GM19438 (cell line): Measurements from ENCODE around the gene WNK2.

Experiments
- ATAC-seq: cut with Tn5 transposase; IDR thresholded peaks from one replicate; pipeline ENCODE4 v1.9.1; 2021; ENCODE audit warnings: low read depth; ENCODE audit not compliant: unreplicated experiment

WNK2 gene

DNA sequence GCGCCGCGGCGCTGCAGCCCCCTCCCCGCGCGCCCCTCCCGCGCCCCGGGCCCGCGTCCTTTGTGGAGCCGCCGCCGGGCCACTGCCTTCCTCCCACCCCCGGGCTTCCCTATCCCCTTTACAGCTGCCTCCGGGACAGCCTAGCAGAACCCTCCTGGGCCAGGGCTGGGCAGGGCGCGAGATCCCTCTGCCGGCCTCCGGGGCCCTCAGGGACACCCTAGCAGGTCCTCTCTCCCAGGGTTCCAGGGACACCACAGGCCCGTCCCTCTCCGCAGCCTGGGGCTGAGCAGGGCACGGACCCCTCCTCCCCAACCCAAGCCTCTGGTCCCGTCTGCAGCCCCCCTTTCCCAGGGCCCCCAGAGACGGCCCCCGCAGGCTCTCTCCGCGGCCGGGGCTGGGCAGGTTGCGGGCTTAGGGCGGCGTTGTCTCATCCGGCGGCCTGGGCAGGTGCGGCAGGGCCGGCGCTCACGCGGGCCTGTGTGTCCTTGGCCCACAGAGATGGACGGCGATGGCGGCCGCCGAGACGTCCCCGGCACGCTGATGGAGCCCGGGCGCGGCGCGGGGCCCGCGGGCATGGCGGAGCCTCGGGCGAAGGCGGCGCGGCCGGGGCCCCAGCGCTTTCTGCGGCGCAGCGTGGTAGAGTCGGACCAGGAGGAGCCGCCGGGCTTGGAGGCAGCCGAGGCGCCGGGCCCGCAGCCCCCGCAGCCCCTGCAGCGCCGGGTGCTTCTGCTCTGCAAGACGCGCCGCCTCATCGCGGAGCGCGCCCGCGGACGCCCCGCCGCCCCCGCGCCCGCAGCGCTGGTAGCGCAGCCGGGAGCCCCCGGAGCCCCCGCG is 710 bp downstream of the WNK2 start:
- no peak for ATAC-seq

DNA sequence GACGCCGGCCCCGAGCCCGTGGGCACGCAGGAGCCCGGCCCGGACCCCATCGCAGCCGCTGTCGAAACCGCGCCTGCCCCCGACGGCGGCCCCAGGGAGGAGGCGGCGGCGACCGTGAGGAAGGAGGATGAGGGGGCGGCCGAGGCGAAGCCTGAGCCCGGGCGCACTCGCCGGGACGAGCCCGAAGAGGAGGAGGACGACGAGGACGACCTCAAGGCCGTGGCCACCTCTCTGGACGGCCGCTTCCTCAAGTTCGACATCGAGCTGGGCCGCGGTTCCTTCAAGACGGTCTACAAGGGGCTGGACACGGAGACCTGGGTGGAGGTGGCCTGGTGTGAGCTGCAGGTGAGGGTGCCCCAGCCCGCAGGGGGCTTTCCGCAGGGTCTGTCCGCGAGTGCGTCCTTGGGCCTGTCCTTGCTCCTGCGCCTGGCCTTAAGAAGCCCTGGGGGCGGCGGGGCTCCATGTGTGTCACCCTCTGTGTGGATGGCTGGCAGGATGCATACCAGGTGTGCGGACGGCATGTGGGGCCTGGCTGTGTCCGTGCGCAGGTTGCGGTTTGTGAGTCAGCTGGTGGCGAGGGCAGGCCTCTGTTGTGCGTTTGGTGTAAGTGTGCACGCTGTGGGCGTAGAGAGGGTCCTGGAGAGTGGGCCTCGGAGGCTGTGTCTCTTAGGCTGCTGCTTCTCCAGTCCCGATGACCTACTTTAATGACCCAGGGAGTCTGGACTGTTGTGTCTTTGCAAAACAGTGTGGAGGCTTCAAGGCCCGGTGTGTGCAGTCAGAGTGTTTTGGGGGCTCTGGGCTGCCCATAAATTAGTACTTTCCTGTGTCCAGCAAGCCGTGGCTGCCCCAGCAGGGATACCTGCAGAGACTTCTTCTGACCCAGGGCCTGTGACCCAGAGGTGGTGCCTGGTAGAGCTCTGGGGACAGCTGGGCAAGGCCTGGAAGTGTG is 1.6 kb downstream of the WNK2 start:
- no peak for ATAC-seq

DNA sequence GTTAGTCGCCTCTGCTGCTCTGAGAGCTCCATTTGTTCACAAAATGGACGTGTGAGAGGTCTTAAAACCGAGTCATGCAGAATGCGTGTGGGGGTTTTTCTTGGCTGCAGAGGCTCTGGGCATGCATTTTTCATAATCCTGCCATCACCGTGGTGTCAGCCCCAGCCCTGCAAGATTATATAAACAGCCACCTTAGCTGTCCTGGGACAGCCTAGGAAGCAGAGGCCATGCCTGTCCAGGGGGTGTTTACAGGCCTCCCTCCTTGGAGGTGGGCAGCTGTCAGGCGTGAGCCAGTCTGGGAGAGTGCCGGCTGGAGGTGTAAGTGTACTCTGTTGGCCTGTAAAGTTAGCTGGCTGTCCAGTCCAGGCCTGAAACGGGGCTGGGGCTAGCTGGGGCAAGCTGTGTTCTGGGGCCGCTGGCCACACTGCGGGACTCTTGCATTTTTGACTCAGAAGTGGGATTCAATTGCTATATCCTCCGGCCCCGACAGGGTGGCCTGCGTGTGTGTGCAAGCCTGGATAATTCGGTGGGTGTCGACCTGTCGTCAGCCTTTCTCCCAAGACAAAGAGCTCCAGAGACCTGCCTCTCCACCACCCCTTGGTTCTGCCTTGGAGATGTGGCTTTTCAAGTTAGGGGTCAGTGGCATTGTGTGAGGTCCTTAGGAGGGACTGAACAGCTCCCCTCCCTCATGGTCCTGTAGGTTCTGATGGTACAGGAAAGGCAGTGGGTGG is 2.4 kb downstream of the WNK2 start:
- no peak for ATAC-seq

DNA sequence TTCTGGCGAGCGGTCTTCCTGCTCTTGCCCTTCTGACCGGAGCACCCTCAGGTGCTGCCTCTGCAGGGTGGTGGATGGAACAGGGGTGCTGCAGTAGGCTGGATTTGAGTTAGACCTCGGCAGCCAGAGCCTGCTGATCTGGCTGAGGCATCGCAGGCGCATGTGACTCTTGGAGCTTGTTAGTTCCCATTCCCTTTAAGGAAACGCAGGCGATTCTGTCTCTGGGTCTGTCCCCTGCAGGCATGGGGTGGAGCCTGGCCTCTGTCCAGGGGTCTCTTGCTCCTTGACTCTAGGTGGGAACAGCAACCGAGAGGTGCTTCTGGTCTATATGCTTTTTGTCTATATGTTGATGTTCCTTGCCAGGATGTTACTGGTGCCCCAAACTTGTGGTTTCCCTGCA is 3.1 kb downstream of the WNK2 start:
- no peak for ATAC-seq

DNA sequence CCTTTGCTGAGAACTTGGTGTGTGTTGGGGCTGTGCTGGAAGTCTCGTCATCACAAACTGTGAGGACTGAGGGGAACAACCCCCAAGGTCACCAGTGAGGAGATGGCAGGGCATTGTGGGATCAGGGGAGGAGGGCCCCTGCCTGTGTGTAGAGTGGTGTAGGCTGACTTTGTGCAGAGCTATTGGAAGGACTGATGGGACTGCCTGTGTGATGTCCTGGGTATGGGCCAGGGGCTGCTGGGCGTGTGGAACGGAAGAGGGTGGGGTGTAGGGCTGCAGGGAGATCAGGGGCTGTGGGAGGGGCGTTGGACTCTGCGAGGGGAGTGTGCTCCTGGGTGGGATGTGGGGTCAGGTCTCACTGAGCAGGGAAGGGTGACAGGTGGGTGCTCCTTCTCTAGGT is 3.6 kb downstream of the WNK2 start:
- no peak for ATAC-seq

DNA sequence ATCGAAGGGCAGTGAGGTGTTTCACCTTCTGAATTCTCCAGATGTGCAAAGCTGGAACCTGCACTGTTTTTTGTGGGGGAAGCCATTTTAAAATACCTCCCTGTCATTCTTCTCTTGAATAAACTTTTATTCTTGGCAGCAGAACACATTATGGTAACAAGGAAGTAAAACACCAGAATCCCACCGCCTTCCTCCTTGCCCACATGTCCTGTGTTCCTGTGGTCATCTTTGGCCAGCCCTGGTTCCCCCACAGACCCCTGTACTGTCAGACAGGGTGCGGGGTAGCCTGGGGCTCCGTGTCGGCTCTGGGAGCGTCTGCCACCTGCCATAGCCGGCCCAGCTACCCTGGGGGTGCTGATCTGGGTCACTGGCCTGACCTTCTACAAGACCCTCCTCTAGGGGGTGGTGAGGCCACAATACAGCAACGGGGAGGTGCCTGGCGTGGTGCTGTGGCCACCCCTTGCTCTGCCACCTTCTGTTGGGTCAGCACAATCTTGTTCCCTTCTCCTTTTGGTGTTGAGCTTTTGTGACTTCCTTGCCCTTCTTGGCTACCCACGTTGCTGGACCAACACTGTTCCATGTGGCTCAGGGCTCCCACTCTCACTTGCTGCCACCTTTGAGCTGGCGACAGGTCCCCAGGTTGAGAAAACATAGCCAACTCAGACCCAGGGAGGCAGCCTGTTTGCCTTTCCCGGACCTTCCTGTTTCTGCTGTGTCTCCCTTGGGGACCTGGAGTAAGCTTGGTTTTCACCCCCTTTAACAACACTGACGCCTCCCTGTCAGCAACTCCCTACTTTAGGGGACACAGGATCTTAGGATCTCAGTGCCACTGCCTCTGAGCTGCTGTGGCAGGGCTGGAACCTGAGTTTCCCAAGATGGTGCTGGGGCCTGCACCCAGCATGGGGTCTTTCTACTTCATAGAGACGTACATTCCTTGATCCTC is 4.8 kb downstream of the WNK2 start:
- ATAC-seq, result no peak

DNA sequence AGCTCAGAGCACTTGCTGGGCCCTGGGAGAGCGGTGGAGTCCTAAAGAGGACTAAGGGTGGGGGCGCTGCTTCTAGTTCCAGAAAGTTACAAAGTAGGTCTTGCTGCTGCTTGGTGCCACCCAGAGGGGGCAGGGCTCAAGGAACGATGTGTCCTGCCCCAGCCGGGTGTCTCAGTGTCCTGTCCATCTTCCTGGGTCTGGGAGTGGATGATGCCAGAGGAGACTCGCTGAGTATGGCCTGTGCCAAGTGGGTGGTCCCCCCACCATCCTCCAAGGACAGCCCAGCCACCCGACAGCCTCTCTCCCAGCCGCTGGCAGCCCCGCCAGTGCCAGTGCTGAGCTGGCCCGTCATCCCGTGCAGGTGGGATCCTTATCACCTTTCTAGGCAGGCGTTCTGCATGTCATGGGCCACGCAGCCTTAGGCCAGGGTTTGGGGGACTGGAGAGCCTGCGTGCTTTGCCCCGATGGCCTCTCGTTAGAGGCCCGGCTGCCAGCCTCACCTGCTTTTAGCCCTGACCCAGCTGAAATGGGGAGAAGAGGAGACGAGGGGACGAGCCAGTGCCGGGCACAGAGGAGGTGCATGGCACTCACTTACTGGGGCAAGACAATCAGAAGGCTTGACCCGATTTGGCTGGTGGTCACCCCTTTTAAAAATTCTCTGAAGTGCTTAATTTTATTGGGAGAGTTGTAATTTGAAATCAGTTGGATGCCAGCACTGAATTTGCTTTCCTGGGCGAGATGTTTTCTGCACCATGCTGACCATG is 5.6 kb downstream of the WNK2 start:
- ATAC-seq, result no peak

DNA sequence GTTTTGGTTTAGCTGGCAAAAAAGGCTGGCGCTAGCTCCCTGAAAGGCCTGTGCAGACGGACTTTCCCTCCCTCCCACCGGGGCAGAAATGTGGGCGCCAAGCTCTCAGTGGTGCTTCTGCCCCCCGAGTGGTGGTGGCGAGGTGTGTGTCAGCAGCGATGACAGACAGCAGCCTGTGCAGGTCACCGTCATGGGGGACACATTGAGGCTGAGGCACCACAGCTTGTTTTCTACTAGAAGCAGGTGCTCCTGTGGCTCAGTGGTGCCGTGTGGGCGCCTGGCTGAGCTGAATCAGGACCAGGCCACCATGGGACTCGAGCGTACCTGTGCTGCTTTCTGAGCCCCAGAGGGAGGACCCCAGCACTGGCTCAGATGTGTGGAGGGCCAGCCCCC is 6.2 kb downstream of the WNK2 start:
- no peak for ATAC-seq

DNA sequence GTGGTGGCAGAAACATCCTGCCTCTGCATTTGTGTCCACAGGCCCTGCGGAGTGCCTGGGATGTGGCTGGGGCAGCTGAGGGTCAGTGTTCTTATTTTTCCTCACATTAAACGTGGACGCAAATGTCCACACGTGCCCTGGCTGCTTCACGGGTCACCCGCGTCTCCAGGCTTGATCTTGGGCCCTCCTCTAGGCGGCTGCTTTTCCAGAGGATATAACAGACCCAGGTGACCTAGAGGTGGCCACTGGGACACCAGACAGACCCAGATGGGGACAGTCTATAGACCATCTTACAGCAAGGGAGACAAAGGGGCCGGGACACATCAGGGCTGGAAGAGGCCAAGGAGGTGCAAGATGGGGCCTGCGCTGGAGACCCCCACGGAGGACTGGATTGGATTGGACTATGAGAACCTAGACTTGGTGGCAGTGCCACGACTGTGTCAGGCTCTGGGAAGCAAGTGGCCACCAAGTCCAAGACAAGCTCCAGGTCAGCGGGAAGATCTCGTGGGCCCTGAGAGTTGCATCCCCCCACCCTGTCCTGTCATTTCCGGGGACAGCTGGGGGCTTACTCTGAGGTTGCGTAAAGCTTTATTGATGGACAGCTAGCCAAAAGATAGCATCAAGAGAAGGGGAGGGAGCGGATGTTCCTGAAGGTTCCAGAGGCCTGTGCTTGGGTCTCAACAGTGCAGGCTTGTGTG is 6.9 kb downstream of the WNK2 start:
- no peak for ATAC-seq

DNA sequence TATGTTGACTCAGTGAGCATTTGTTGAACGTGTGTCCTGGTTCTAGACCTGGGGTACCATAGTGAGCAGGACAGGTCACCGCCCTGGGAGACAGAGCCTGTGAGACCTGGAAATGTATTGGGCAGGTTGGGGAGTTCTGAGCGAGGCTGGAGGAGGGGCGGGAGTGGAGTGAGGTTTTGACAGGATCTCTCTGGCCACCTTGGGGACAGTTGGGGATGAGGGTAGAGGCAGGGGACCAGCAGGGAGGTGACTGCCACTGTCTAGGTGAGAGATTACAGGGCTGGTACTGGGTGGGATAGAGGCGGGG is 7.4 kb downstream of the WNK2 start:
- ATAC-seq, result no peak

DNA sequence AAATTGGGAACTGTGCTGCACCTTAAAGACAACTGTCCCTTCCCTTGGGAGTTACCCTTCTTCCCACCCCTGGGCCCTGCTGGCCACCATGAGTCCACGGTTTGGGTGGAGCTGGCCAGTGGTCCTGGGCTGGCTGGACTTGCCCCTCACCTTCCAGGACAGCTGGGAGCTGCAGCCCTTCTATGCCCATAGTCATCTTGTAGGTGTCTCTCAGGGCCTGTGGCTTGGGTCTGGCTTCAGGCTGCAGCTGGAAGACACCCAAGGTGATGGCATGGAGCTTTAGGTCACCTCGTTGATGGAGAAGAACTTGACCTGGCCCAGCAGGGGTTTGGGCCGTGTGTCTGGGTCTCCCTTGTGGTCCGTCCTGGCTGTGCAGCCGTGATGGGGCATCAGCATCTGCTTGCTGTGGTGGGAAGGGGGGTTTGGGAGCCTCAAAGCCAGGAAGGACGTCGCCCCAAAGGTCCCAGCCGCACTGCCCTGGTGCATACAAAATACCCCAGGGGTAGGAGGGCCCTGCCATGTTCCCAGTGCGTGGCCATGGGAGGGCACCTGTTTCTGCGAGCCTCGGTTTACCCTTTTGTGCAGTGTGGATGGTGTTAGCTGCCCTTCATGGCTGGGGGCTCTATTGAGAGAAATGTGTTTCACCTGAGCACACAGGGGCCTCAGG is 8.9 kb downstream of the WNK2 start:
- ATAC-seq, result no peak

DNA sequence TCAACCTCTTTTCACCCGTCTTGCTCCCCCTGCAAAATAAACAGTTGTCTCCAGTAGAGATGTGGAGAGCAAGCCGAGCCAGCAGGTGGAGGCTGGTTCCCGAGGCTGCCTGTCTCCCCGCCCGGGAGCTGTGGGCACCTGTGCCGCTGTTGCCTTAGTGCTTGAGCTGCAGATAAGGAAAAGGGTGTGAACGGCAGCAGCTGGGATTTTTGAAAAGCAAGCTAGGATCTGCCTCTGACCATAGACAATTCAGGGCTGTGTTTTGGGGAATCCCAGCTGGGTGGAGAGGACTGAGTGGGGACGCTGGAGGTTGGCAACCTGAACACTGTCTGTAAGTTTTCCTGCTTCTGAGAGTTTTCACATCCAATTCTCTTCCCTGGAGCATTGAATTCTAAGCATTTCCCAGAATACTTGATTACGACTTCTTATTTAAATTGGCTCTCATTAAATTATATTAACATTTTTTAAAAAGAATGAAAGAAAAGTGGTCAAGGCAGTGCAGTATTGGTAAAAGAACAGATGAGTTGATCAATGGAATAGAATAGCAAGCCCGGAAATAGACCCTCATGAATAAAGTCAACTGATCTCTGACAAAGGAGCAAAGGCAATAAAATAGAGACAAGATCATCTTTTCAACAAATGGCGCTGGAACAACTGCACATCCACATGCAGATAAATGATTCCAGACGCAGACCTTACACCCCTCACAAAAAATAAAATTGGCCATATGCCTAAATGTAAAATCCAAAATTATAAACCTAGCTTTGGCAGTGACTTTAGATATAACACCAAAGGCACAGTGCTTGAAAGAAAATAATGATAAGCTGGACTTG is 9.7 kb downstream of the WNK2 start:
- ATAC-seq, result no peak

DNA sequence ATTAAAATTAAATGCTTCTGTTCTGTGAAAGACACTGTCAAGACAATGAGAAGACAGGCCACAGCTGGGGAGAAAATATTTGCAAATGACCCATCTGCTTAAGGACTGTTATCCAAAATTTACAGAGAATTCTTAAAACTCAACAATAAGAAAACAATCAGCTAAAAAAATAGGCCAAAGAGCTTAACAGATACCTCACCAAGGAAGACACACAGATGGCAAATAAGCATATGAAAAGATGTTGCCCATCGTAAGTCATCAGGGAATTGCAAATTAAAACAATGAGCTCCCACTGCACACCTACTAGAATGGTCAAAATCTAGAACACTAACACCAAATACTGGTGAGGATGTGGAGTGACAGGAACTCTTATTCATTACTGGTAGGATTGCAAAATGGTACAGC is 10.3 kb downstream of the WNK2 start:
- no peak for ATAC-seq

DNA sequence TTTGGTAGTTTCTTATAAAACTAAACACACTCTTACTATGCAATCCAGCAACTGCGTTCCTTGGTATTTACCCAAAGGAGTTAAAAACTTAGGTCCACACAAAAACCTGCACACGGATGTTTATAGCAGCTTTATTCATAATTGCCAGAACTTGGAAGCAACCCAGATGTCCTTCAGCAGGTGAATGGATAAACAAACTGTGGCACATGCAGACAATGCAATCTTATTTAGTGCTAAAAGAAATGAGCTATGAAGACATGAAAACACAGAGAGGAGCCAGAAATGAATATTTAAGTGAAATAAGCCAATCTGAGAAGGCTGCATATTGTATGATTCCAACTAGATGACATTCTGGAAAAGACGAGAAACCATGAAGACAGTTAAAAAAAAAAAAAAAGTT is 10.7 kb downstream of the WNK2 start:
- ATAC-seq, result no peak

DNA sequence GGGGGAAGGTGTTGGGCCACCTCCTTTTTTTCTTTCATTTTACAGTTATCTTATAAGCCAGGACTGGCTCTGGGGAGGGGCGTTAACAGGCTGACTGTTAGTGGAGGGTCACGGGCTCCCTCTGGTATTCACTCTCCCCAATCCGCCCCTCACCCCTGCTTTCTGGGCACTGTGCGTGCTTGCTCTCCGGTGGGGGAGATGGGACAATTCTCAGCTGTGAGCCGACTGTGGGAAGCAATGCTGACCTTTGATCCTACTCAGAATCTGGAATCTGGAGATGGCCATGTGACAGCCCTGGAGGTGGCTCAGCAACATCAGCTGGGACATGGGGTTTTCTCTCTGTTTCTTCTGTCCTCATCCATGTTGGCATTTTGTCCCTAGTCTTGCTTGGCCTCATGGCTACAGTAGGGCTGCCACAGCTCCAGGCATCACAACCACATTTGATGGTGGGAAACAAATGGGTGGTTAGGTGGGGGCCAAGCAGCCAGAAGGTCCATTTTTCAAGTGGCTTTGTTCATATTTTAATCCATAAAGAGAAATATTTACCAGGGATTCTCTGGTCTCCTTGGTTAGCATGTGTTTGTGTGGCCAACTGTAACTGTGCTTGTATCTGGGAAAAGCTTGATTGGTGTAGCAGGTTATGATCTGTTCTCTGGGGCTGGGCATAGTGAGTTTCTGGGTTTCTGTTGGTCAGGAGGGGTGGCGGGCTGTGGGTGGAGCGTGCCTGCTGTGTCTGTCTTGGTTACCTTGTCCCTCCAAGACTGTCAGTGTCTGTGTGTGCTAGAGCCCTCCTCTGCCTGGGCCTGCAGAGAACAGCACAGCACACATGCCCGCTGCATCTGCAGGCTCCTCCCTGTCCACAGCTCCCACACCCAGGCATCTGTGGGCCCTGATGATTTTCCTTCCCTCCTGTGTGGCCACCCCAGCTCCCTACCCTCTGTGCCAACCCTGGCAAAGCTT is 12.4 kb downstream of the WNK2 start:
- ATAC-seq, result no peak

DNA sequence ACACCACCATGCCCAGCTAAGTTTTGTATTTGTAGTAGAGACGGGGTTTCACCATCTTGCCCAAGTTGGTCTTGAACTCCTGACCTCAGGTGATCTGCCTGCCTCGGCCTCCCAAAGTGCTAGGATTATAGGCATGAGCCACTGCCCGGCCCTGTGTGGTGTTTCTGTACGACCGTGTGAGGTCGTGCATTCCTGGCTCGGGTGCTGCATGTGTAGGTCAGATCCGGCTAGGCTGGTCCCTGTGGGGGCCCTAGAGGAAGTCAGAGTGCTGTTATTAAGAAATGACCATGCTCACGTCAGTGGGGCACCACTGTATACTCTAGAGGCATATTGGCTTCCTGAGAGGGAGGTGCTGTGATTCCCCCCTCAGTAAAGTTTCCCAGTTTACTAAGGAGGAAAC is 13.7 kb downstream of the WNK2 start:
- ATAC-seq, result no peak
